Suppressor macrophage treated with lipopolysaccharide for 1 hour (primary cell): ENCODE results near the gene TMEM239.
A peak's percentile ranks its signal among the peaks of the same experiment; 100 is the strongest.
"Not testable (repeated sequence)": the region's sequence is repeated elsewhere in the genome, so short reads cannot be mapped to it uniquely, and the experiment has no call there.

Experiments
- DNase-seq, 3 donors: peaks; one replicate each; pipeline ENCODE4 v3.0.0-alpha.2; 2020 to 2022

TMEM239 gene

GRCh38 chr20:2820896-2821869 is 5.0 kb downstream of the TMEM239 start:
- DNase-seq, result peak in 1 of 3 donors; percentile 19

GRCh38 chr20:2822073-2822472 is 5.9 kb downstream of the TMEM239 start:
- no peak for DNase-seq

- DNase-seq, result no peak
Observed at GRCh38 chr20:2825761-2826160, 9.6 kb downstream of the TMEM239 start.

GRCh38 chr20:2826655-2827054 is 10.5 kb downstream of the TMEM239 start:
- no peak for DNase-seq

- no peak for DNase-seq
Observed at GRCh38 chr20:2829376-2829775, 13.2 kb downstream of the TMEM239 start.

GRCh38 chr20:2831206-2831605 is 15.0 kb downstream of the TMEM239 start:
- DNase-seq, result not testable (repeated sequence)

GRCh38 chr20:2833761-2834160 is 17.6 kb downstream of the TMEM239 start:
- DNase-seq, result peak; percentile 47 to 78 (median 78)

GRCh38 chr20:2834401-2835110 is 18.4 kb downstream of the TMEM239 start:
- peak; percentile 24 to 34 (median 25) for DNase-seq

- DNase-seq, result no peak
Observed at GRCh38 chr20:2835331-2835796, 19.2 kb downstream of the TMEM239 start.

GRCh38 chr20:2836035-2836434 is 19.9 kb downstream of the TMEM239 start:
- no peak for DNase-seq

- no peak for DNase-seq
Observed at GRCh38 chr20:2837221-2837960, 21.2 kb downstream of the TMEM239 start.

- DNase-seq, result no peak
Observed at GRCh38 chr20:2838170-2838797, 22.1 kb downstream of the TMEM239 start.

- DNase-seq, result no peak
Observed at GRCh38 chr20:2838847-2839671, 22.9 kb downstream of the TMEM239 start.

GRCh38 chr20:2839732-2840137 is 23.6 kb downstream of the TMEM239 start:
- DNase-seq, result no peak

- peak; percentile 91 to 96 (median 94) for DNase-seq
Observed at GRCh38 chr20:2840138-2840966, 24.2 kb downstream of the TMEM239 start, which contains the start of the genes PCED1A and VPS16. TSS of gene PCED1A (minus strand) at chr20:2840655. CDS start at chr20:2839912, 743 bp downstream. TSS of gene VPS16 (plus strand) at chr20:2840745. CDS start at chr20:2840775, 30 bp downstream.

GRCh38 chr20:2840967-2841531 is 24.9 kb downstream of the TMEM239 start:
- peak; percentile 56 to 77 (median 71) for DNase-seq

GRCh38 chr20:2845607-2846006 is 29.4 kb downstream of the TMEM239 start:
- DNase-seq, result peak in 1 of 3 donors; percentile 17

GRCh38 chr20:2846698-2847097 is 30.5 kb downstream of the TMEM239 start:
- no peak for DNase-seq

- no peak for DNase-seq
Observed at GRCh38 chr20:2847802-2848201, 31.6 kb downstream of the TMEM239 start.

GRCh38 chr20:2849529-2849928 is 33.4 kb downstream of the TMEM239 start:
- DNase-seq, result peak in 2 of 3 donors; percentile 23 to 34
